Measurements from ENCODE around the gene LARGE1.

LARGE1 gene

GRCh38 chr22:33940741-33941140 is 20.5 kb upstream of the LARGE1 start:
- H3K4me3 ChIP-seq (ENCODE audit: low read depth, low read length) = no peak overlapping the region
- no peak for TF ChIP-seq CTCF (IDR thresholded peaks at IDR 0.05; ENCODE audit: low read depth, low read length, missing control alignments)
- in situ Hi-C loops (cut with HindIII; ENCODE audit: low sequenced_read_pairs) = no loop called here
- DNase-seq (ENCODE audit: low read depth) = no peak

- in situ Hi-C loops (cut with HindIII; ENCODE audit: low sequenced_read_pairs) = no loop called here
- TF ChIP-seq CTCF (IDR thresholded peaks at IDR 0.05; ENCODE audit: low read depth, low read length, missing control alignments) = no peak
- DNase-seq (ENCODE audit: low read depth) = no peak
- H3K4me3 ChIP-seq (ENCODE audit: low read depth, low read length) = no peak overlapping the region
Measured at GRCh38 chr22:33932997-33933396, 12.7 kb upstream of the LARGE1 start.

- TF ChIP-seq CTCF (IDR thresholded peaks at IDR 0.05; ENCODE audit: low read depth, low read length, missing control alignments) = no peak
- in situ Hi-C loops (cut with HindIII; ENCODE audit: low sequenced_read_pairs) = no loop called here
- H3K4me3 ChIP-seq (ENCODE audit: low read depth, low read length) = no peak overlapping the region
- no peak for DNase-seq (ENCODE audit: low read depth)
Measured at GRCh38 chr22:33931406-33931805, 11.1 kb upstream of the LARGE1 start.

- no peak overlapping the region for H3K4me3 ChIP-seq (ENCODE audit: low read depth, low read length)
- no peak for DNase-seq (ENCODE audit: low read depth)
- no peak for TF ChIP-seq CTCF (IDR thresholded peaks at IDR 0.05; ENCODE audit: low read depth, low read length, missing control alignments)
- in situ Hi-C loops (cut with HindIII; ENCODE audit: low sequenced_read_pairs) = no loop called here
Measured at GRCh38 chr22:33927752-33928151, 7.5 kb upstream of the LARGE1 start.

- no peak overlapping the region for H3K4me3 ChIP-seq (ENCODE audit: low read depth, low read length)
- in situ Hi-C loops (cut with HindIII; ENCODE audit: low sequenced_read_pairs) = no loop called here
- TF ChIP-seq CTCF (IDR thresholded peaks at IDR 0.05; ENCODE audit: low read depth, low read length, missing control alignments) = no peak
- no peak for DNase-seq (ENCODE audit: low read depth)
Measured at GRCh38 chr22:33925194-33925593, 4.9 kb upstream of the LARGE1 start.

- in situ Hi-C loops (cut with HindIII; ENCODE audit: low sequenced_read_pairs) = no loop called here
- TF ChIP-seq CTCF (IDR thresholded peaks at IDR 0.05; ENCODE audit: low read depth, low read length, missing control alignments) = peak; percentile 87
- DNase-seq (ENCODE audit: low read depth) = peak; percentile 59
- H3K4me3 ChIP-seq (ENCODE audit: low read depth, low read length) = no peak overlapping the region
Measured at GRCh38 chr22:33923660-33924246, 3.5 kb upstream of the LARGE1 start.

Data from astrocyte of the cerebellum (primary cell).